Nephron (organoid): ENCODE results near the gene LIN37.

Experiments
- H3K27ac Mint-ChIP-seq, 3 experiments: 2 replicates each; pipeline ENCODE4 v1.8.0; 2020; ENCODE audit warnings: mixed read lengths in 3 of 3, mild to moderate bottlenecking in 2 of 3, moderate library complexity in 1 of 3
- H3K27me3 Mint-ChIP-seq: 2 replicates; pipeline ENCODE4 v1.8.0; 2021; ENCODE audit warnings: low read depth, mild to moderate bottlenecking, moderate library complexity, mixed read lengths
- H3K36me3 Mint-ChIP-seq: 2 replicates; pipeline ENCODE4 v1.8.0; 2020; ENCODE audit warnings: low read depth, mixed read lengths
- H3K4me1 Mint-ChIP-seq: 2 replicates; pipeline ENCODE4 v1.8.0; 2020; ENCODE audit warnings: mixed read lengths
- H3K4me3 Mint-ChIP-seq, 3 experiments: 2 replicates each; pipeline ENCODE4 v1.8.0; 2020; ENCODE audit warnings: mild to moderate bottlenecking in 3 of 3, mixed read lengths in 3 of 3, moderate library complexity in 2 of 3
- H3K9me3 Mint-ChIP-seq: 2 replicates; pipeline ENCODE4 v1.8.0; 2020; ENCODE audit warnings: mixed read lengths
- TF ChIP-seq, protein P1 (sequence below), 3 experiments: fragments of 200-600 bp; sonication (generic); IDR thresholded peaks; one replicate each; pipeline ENCODE4 v1.5.0; 2021; ENCODE audit warnings: antibody characterized with exemption in 3 of 3; ENCODE audit not compliant: unreplicated experiment in 3 of 3

The LIN37 gene

GRCh38 chr19:35731353-35731752 lies 17.0 kb upstream of the LIN37 start:
- Mint-ChIP-seq H3K27me3 (no peaks in the 10 kb centered on the region), H3K27ac (no peak overlapping the region)

DNA sequence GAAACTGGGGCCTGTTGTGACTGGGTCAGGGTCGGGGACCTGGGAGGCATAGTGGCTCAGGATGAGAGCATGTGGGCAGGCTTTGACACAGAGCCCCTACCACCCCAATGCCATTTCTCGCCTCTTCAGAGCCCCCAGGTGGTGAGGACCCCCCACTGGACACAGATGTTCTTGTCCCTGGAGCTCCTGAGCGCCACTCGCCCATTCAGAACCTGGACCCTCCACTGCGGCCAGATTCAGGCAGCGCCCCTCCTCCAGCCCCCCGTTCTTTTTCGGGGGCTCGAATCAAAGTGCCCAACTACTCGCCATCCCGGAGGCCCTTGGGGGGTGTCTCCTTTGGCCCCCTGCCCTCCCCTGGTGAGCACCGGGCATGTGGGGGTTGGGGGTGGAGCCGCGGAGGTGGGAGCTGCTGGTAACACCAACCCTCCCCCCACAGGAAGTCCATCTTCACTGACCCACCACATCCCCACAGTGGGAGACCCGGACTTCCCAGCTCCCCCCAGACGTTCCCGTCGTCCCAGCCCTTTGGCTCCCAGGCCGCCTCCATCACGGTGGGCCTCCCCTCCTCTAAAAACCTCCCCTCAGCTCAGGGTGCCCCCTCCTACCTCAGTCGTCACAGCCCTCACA lies 16.5 kb upstream of the LIN37 start:
- no peak overlapping the region for H3K27ac Mint-ChIP-seq
- H3K27me3 Mint-ChIP-seq: no peaks in the 10 kb centered on the region
- no peak overlapping the region for H3K4me3 Mint-ChIP-seq
- TF ChIP-seq, protein P1, sequence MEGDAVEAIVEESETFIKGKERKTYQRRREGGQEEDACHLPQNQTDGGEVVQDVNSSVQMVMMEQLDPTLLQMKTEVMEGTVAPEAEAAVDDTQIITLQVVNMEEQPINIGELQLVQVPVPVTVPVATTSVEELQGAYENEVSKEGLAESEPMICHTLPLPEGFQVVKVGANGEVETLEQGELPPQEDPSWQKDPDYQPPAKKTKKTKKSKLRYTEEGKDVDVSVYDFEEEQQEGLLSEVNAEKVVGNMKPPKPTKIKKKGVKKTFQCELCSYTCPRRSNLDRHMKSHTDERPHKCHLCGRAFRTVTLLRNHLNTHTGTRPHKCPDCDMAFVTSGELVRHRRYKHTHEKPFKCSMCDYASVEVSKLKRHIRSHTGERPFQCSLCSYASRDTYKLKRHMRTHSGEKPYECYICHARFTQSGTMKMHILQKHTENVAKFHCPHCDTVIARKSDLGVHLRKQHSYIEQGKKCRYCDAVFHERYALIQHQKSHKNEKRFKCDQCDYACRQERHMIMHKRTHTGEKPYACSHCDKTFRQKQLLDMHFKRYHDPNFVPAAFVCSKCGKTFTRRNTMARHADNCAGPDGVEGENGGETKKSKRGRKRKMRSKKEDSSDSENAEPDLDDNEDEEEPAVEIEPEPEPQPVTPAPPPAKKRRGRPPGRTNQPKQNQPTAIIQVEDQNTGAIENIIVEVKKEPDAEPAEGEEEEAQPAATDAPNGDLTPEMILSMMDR (IDR thresholded peaks at IDR 0.05; ENCODE audit: unreplicated experiment in 3 of 3): no peak
- H3K9me3 Mint-ChIP-seq: no peaks in the 10 kb centered on the region
- H3K4me1 Mint-ChIP-seq: no peaks in the 10 kb centered on the region
- peaks cover 55% of the 10 kb centered on the region for H3K36me3 Mint-ChIP-seq

More at GRCh38 chr19:35731353-35731752, 17.0 kb upstream of the LIN37 start:
- peaks cover 55% of the 10 kb centered on the region for H3K36me3 Mint-ChIP-seq
- TF ChIP-seq, protein P1 (IDR thresholded peaks at IDR 0.05; ENCODE audit: unreplicated experiment in 3 of 3): no peak
- no peaks in the 10 kb centered on the region for H3K4me1 Mint-ChIP-seq
- H3K9me3 Mint-ChIP-seq: no peaks in the 10 kb centered on the region
- H3K4me3 Mint-ChIP-seq: no peak overlapping the region

GRCh38 chr19:35732540-35733179 lies 15.7 kb upstream of the LIN37 start:
- TF ChIP-seq, protein P1 (IDR thresholded peaks at IDR 0.05; ENCODE audit: unreplicated experiment in 3 of 3): no peak
- H3K4me3 Mint-ChIP-seq: no peak overlapping the region

GRCh38 chr19:35733180-35734125 lies 14.9 kb upstream of the LIN37 start:
- TF ChIP-seq, protein P1 (IDR thresholded peaks at IDR 0.05; ENCODE audit: unreplicated experiment in 3 of 3): no peak
- Mint-ChIP-seq H3K9me3 (no peaks in the 10 kb centered on the region), H3K36me3 (peaks cover 49% of the 10 kb centered on the region), H3K27ac (no peak overlapping the region), H3K27me3 (peaks cover 7% of the 10 kb centered on the region), H3K4me1 (no peaks in the 10 kb centered on the region), H3K4me3 (no peak overlapping the region)

More at GRCh38 chr19:35732540-35733179, 15.7 kb upstream of the LIN37 start:
- Mint-ChIP-seq H3K4me1 (no peaks in the 10 kb centered on the region), H3K27ac (no peak overlapping the region), H3K9me3 (no peaks in the 10 kb centered on the region), H3K27me3 (peaks cover 6% of the 10 kb centered on the region), H3K36me3 (peaks cover 54% of the 10 kb centered on the region)

- H3K4me3 Mint-ChIP-seq: no peak overlapping the region
- peaks cover 51% of the 10 kb centered on the region for H3K36me3 Mint-ChIP-seq
- no peaks in the 10 kb centered on the region for H3K9me3 Mint-ChIP-seq
- H3K27ac Mint-ChIP-seq: no peak overlapping the region
- H3K4me1 Mint-ChIP-seq: no peaks in the 10 kb centered on the region
- peaks cover 7% of the 10 kb centered on the region for H3K27me3 Mint-ChIP-seq
- TF ChIP-seq, protein P1 (IDR thresholded peaks at IDR 0.05; ENCODE audit: unreplicated experiment in 3 of 3): no peak
Measured at GRCh38 chr19:35734273-35734672, 14.1 kb upstream of the LIN37 start.
